HEK293 (cell line): ENCODE measurements around the gene TMEM120A.
"Not testable (repeated sequence)": the region's sequence is repeated elsewhere in the genome, so short reads cannot be mapped to it uniquely, and the experiment has no call there.

Source experiments
- CTCF ChIA-PET: fragments of 350-600 bp; formaldehyde crosslinking; extraction: SDS; loops from one replicate; lab custom pipeline; 2021; ENCODE audit warnings: antibody characterized with exemption; lab: Yijun Ruan, JAX
- POLR2A ChIA-PET: fragments of 300-600 bp; formaldehyde crosslinking; extraction: SDS; loops from one replicate; lab custom pipeline; 2020; ENCODE audit warnings: antibody characterized with exemption, inconsistent platforms; lab: Yijun Ruan, JAX
- H3K27ac ChIP-seq: fragments of 200-500 bp; sonication (Bioruptor generic); 2 replicates; pipeline ENCODE4 v1.5.1; 2014; ENCODE audit warnings: low read depth, low read length, control low read depth, inconsistent platforms; ENCODE audit errors: extremely low read depth
- H3K36me3 ChIP-seq, 2 experiments: fragments of 200-500 bp in 1 of 2; sonication (Bioruptor generic) in 1 of 2; 1 replicate in 1 of 2; 2 replicates in 1 of 2; pipeline ENCODE4 v1.5.1; 2014 to 2017; ENCODE audit warnings: inconsistent platforms in 2 of 2, low read length in 2 of 2; ENCODE audit not compliant: control insufficient read depth in 2 of 2, insufficient read depth in 1 of 2
- H3K4me1 ChIP-seq: fragments of 200-500 bp; sonication (Bioruptor generic); 2 replicates; pipeline ENCODE4 v1.5.1; 2014; ENCODE audit warnings: mild to moderate bottlenecking, low read length, inconsistent platforms; ENCODE audit not compliant: control insufficient read depth, insufficient read depth
- H3K4me3 ChIP-seq: 2 replicates; pipeline ENCODE4 v1.5.1; 2011; ENCODE audit warnings: low read depth, mild to moderate bottlenecking, control low read depth, low read length, moderate library complexity
- H3K9me3 ChIP-seq: fragments of 200-500 bp; sonication (Bioruptor generic); 2 replicates; pipeline ENCODE4 v1.5.1; 2014; ENCODE audit warnings: low read depth, low read length, inconsistent platforms; ENCODE audit not compliant: control insufficient read depth, insufficient read depth
- CTCF ChIP-seq: fragments of 450-650 bp; formaldehyde crosslinking; IDR thresholded peaks from 2 replicates; pipeline ENCODE4 v1.5.1; 2016; ENCODE audit warnings: missing biosample characterization, missing genetic modification characterization
- EGR2 ChIP-seq: fragments of 450-650 bp; formaldehyde crosslinking; IDR thresholded peaks from 2 replicates; pipeline ENCODE4 v1.5.1; 2016; ENCODE audit warnings: low read depth, missing biosample characterization, missing genetic modification characterization
- GLIS1 ChIP-seq: fragments of 450-650 bp; formaldehyde crosslinking; IDR thresholded peaks from 2 replicates; pipeline ENCODE4 v1.5.1; 2016; ENCODE audit warnings: missing biosample characterization, missing genetic modification characterization
- SCRT1 ChIP-seq: fragments of 450-650 bp; formaldehyde crosslinking; IDR thresholded peaks from 2 replicates; pipeline ENCODE4 v1.5.1; 2016; ENCODE audit warnings: missing biosample characterization, missing genetic modification characterization, borderline replicate concordance
- SCRT2 ChIP-seq: fragments of 450-650 bp; formaldehyde crosslinking; IDR thresholded peaks from 2 replicates; pipeline ENCODE4 v1.5.1; 2016; ENCODE audit warnings: missing biosample characterization, missing genetic modification characterization
- ZFP37 ChIP-seq: fragments of 450-650 bp; formaldehyde crosslinking; IDR thresholded peaks from 2 replicates; pipeline ENCODE4 v1.5.1; 2016; ENCODE audit warnings: missing biosample characterization, missing genetic modification characterization
- ZNF26 ChIP-seq: fragments of 450-650 bp; formaldehyde crosslinking; IDR thresholded peaks from 2 replicates; pipeline ENCODE4 v1.5.1; 2016; ENCODE audit warnings: missing biosample characterization, missing genetic modification characterization
- ZNF423 ChIP-seq: fragments of 450-650 bp; formaldehyde crosslinking; IDR thresholded peaks from 2 replicates; pipeline ENCODE4 v1.5.1; 2016; ENCODE audit warnings: missing biosample characterization, missing genetic modification characterization
- ZNF501 ChIP-seq: fragments of 450-650 bp; formaldehyde crosslinking; IDR thresholded peaks from 2 replicates; pipeline ENCODE4 v1.5.1; 2016; ENCODE audit warnings: missing biosample characterization, missing genetic modification characterization
- ZNF610 ChIP-seq: fragments of 450-650 bp; formaldehyde crosslinking; IDR thresholded peaks from 2 replicates; pipeline ENCODE4 v1.5.1; 2016; ENCODE audit warnings: missing biosample characterization, missing genetic modification characterization, borderline replicate concordance
- ZNF654 ChIP-seq: fragments of 450-650 bp; formaldehyde crosslinking; IDR thresholded peaks from 2 replicates; pipeline ENCODE4 v1.5.1; 2016; ENCODE audit warnings: low read depth, missing biosample characterization, missing genetic modification characterization
- ZNF747 ChIP-seq: fragments of 450-650 bp; formaldehyde crosslinking; IDR thresholded peaks from 2 replicates; pipeline ENCODE4 v1.5.1; 2016; ENCODE audit warnings: missing biosample characterization, missing genetic modification characterization
- ZNF785 ChIP-seq: fragments of 450-650 bp; formaldehyde crosslinking; IDR thresholded peaks from 2 replicates; pipeline ENCODE4 v1.5.1; 2016; ENCODE audit warnings: missing biosample characterization, missing genetic modification characterization
- ZNF791 ChIP-seq: fragments of 450-650 bp; formaldehyde crosslinking; IDR thresholded peaks from 2 replicates; pipeline ENCODE4 v1.5.1; 2016; ENCODE audit warnings: missing biosample characterization, missing genetic modification characterization
- TF ChIP-seq, protein P1 (sequence below): fragments of 450-650 bp; formaldehyde crosslinking; IDR thresholded peaks from 2 replicates; pipeline ENCODE4 v1.5.1; 2016; ENCODE audit warnings: missing biosample characterization, missing genetic modification characterization

Gene TMEM120A

GRCh38 chr7:76029682-76030081 is 35.3 kb upstream of the TMEM120A start:
- POLR2A ChIA-PET, H3K36me3 ChIP-seq: not testable (repeated sequence)
- TF ChIP-seq ZNF610, result peak; percentile 98
- TF ChIP-seq, all 188 proteins: peak for 1; not testable (repeated sequence) for 187
- not testable (repeated sequence) for H3K9me3 ChIP-seq, H3K4me3 ChIP-seq, H3K27ac ChIP-seq, H3K4me1 ChIP-seq
- CTCF ChIA-PET, result interaction anchor here (0.7 to 1.8 kb wide), 2 partner anchors 91 to 100 kb away, joined by 3 to 4 read pairs; no protein-coding TSS in a partner anchor

GRCh38 chr7:76023002-76023401 is 28.6 kb upstream of the TMEM120A start:
- no peaks in the 10 kb centered on the region for H3K4me1 ChIP-seq
- H3K9me3 ChIP-seq, result no peaks in the 10 kb centered on the region
- ChIA-PET CTCF (interaction anchor here (0.6 to 1.6 kb wide), 8 partner anchors 9 to 334 kb away, joined by 3 to 6 read pairs (median 4); no protein-coding TSS in a partner anchor), POLR2A (no interaction called here)
- TF ChIP-seq EGR2 (tag by site-specific recombination), result no peak
- TF ChIP-seq, protein P1, sequence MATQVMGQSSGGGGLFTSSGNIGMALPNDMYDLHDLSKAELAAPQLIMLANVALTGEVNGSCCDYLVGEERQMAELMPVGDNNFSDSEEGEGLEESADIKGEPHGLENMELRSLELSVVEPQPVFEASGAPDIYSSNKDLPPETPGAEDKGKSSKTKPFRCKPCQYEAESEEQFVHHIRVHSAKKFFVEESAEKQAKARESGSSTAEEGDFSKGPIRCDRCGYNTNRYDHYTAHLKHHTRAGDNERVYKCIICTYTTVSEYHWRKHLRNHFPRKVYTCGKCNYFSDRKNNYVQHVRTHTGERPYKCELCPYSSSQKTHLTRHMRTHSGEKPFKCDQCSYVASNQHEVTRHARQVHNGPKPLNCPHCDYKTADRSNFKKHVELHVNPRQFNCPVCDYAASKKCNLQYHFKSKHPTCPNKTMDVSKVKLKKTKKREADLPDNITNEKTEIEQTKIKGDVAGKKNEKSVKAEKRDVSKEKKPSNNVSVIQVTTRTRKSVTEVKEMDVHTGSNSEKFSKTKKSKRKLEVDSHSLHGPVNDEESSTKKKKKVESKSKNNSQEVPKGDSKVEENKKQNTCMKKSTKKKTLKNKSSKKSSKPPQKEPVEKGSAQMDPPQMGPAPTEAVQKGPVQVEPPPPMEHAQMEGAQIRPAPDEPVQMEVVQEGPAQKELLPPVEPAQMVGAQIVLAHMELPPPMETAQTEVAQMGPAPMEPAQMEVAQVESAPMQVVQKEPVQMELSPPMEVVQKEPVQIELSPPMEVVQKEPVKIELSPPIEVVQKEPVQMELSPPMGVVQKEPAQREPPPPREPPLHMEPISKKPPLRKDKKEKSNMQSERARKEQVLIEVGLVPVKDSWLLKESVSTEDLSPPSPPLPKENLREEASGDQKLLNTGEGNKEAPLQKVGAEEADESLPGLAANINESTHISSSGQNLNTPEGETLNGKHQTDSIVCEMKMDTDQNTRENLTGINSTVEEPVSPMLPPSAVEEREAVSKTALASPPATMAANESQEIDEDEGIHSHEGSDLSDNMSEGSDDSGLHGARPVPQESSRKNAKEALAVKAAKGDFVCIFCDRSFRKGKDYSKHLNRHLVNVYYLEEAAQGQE (tag by site-specific recombination), result 0 out of 2 replicates have a peak, but pooled peaks have one; percentile 18
- no peak for TF ChIP-seq SCRT1
- TF ChIP-seq ZNF747, result no peak
- peaks cover 17 to 31% of the 10 kb centered on the region in 2 experiments; a peak in 2 of 3 replicates for H3K36me3 ChIP-seq
- H3K27ac ChIP-seq, result no peak overlapping the region
- no peak overlapping the region for H3K4me3 ChIP-seq

DNA sequence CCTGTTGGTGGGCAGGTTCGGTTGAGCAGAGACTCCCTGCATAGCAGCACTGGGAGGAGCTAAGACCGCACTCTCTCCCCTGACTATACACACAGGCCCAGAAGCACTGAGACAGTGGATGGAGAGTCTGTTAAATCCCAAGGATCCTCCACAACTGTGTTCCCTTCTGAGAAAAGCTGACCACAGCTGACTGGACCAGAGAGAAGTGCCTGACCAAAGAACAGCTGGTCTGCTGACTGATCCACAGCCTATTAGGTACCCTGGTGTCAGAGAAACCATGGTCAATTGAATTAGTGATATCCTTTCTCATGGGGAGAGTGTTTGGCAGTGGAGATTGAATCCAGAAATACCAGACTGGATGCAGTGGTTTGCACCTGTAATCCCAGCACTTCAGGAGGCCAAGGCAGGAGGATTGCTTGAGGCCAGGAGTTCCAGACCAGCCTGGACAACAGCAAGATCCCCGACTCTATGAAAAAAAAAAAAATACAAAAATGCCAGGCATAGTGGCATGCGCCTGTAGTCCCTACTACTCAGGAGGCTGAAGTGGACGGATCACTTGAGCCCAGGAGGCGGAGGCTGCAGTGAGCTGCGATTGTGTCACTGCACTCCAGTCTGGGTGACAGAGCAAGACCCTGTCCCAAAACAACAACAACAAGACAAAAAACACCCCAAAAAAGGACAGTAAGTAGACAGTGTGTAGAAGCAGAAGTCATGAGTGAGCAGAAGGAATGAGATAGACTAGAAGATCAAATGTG is 27.8 kb upstream of the TMEM120A start:
- no peak for TF ChIP-seq ZNF785
- ChIA-PET POLR2A (no interaction called here), CTCF (interaction anchor here (0.6 to 2.9 kb wide), 9 partner anchors 9 to 259 kb away, joined by 3 to 23 read pairs (median 3); no protein-coding TSS in a partner anchor)
- no peak overlapping the region for H3K27ac ChIP-seq
- H3K4me1 ChIP-seq, result no peaks in the 10 kb centered on the region
- H3K36me3 ChIP-seq, result peaks cover 23 to 31% of the 10 kb centered on the region in 2 experiments; a peak in 2 of 3 replicates
- no peaks in the 10 kb centered on the region for H3K9me3 ChIP-seq
- H3K4me3 ChIP-seq, result no peak overlapping the region

- POLR2A ChIA-PET, result interaction anchor here (0.6 to 2.2 kb wide), 6 partner anchors 15 to 154 kb away, joined by 5 to 9 read pairs (median 6); partner anchors contain the start of genes MDH2, POR and STYXL1
- no peaks in the 10 kb centered on the region for H3K4me1 ChIP-seq
- no peaks in the 10 kb centered on the region for H3K9me3 ChIP-seq
- no peak overlapping the region for H3K27ac ChIP-seq
- peaks cover 26 to 33% of the 10 kb centered on the region in 2 experiments; a peak in 2 of 3 replicates for H3K36me3 ChIP-seq
- H3K4me3 ChIP-seq, result no peak overlapping the region
- CTCF ChIA-PET, result interaction anchor here (0.6 to 4.7 kb wide), 35 partner anchors 10 to 424 kb away, joined by 3 to 86 read pairs (median 4); partner anchors contain the start of genes MDH2 and STYXL1
- peak; percentile 76 for TF ChIP-seq SCRT2
- no peak for TF ChIP-seq ZNF785
- peak; percentile 74 for TF ChIP-seq ZNF654 (tag by site-specific recombination)
- TF ChIP-seq SCRT1, result peak; percentile 72; the same call in 1 of the 2 replicates
- TF ChIP-seq ZNF501 (tag by site-specific recombination), result no peak
- TF ChIP-seq ZNF791 (tag by site-specific recombination), result no peak
- TF ChIP-seq GLIS1 (tag by site-specific recombination), result peak; percentile 30; the same call in 1 of the 2 replicates
- peak; percentile 69; the same call in 1 of the 2 replicates for TF ChIP-seq CTCF
- TF ChIP-seq ZNF26 (tag by site-specific recombination), result no peak
- peak; percentile 41; the same call in 1 of the 2 replicates for TF ChIP-seq ZNF423 (tag by site-specific recombination)
- TF ChIP-seq ZFP37 (tag by site-specific recombination), result no peak
Measured at GRCh38 chr7:76020031-76020714, 25.8 kb upstream of the TMEM120A start.
